ENCODE measurements around the gene WDR70.
"Not testable (repeated sequence)": the region's sequence is repeated elsewhere in the genome, so short reads cannot be mapped to it uniquely, and the experiment has no call there.

DNA sequence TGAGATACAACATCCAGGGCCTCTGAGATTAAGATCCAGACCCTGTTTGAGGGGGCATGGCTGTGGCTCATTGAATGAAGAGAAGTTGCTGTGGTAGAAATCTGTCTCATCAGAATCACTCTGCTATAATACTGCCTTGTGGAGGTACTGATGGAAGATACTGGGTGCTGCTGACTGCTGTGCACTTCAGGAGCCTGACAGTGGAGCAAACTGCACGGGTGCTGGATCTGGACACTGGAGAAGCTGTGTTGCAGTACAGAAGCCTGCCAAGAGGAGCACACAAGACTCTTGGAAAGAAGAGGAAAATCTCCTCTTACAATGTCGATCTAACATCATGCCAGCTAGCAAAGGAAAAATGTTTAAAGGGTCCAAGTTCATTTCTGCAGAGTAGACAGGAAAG, 85.5 kb downstream of the WDR70 start:
- TF ChIP-seq, protein P1, sequence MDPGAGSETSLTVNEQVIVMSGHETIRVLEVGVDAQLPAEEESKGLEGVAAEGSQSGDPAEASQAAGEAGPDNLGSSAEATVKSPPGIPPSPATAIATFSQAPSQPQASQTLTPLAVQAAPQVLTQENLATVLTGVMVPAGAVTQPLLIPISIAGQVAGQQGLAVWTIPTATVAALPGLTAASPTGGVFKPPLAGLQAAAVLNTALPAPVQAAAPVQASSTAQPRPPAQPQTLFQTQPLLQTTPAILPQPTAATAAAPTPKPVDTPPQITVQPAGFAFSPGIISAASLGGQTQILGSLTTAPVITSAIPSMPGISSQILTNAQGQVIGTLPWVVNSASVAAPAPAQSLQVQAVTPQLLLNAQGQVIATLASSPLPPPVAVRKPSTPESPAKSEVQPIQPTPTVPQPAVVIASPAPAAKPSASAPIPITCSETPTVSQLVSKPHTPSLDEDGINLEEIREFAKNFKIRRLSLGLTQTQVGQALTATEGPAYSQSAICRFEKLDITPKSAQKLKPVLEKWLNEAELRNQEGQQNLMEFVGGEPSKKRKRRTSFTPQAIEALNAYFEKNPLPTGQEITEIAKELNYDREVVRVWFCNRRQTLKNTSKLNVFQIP (CRISPR knock-in tag; IDR thresholded peaks at IDR 0.05; ENCODE audit: borderline replicate concordance, low read depth): not testable (repeated sequence)
- not testable (repeated sequence) for TF ChIP-seq ZFP3 (CRISPR knock-in tag; IDR thresholded peaks at IDR 0.05); ZNF8 (CRISPR knock-in tag; IDR thresholded peaks at IDR 0.05); ZC3H10 (CRISPR knock-in tag; IDR thresholded peaks at IDR 0.05); ARNTL (CRISPR knock-in tag; IDR thresholded peaks at IDR 0.05; ENCODE audit: borderline replicate concordance, low read depth); OSR1 (CRISPR knock-in tag; IDR thresholded peaks at IDR 0.05)
- TF ChIP-seq, protein P2, sequence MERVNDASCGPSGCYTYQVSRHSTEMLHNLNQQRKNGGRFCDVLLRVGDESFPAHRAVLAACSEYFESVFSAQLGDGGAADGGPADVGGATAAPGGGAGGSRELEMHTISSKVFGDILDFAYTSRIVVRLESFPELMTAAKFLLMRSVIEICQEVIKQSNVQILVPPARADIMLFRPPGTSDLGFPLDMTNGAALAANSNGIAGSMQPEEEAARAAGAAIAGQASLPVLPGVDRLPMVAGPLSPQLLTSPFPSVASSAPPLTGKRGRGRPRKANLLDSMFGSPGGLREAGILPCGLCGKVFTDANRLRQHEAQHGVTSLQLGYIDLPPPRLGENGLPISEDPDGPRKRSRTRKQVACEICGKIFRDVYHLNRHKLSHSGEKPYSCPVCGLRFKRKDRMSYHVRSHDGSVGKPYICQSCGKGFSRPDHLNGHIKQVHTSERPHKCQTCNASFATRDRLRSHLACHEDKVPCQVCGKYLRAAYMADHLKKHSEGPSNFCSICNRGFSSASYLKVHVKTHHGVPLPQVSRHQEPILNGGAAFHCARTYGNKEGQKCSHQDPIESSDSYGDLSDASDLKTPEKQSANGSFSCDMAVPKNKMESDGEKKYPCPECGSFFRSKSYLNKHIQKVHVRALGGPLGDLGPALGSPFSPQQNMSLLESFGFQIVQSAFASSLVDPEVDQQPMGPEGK (CRISPR knock-in tag; IDR thresholded peaks at IDR 0.05; ENCODE audit: borderline replicate concordance): not testable (repeated sequence)
